ENCODE results near the gene CALU. TPM values are rescaled to one million over a fixed set of nuclear protein-coding genes. Genes with fewer than 3 reads are reported as not detected.

The CALU gene
- total RNA-seq, 1 donor from 2014 or later, result 199 TPM

DNA sequence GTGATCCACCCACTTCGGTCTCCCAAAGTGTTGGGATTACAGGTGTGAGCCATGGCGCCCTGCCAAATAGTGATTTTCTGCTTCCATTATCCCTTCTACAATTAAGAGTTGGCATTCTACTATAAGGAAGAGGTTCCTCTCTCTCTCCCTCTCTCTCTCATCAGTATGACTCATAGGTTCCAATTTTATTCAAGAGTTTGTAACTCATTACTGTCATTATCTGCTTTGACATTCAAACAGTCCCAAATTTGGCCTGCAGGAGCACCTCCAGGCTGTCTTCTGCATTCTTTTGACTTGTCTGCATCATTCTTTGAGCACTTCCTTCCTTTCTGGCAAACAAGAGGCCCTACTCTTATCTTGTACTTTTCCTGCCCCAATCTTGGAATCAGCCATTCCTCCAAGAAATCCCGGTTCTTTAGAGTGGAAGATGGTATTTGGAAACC is 33.2 kb upstream of the CALU start:
- Mint-ChIP-seq H3K4me1 (peaks cover 3% of the 10 kb centered on the region), H3K4me3 (no peak overlapping the region), H3K27me3 (ENCODE audit: low read depth) (peaks cover 2% of the 10 kb centered on the region), H3K9me3 (no peaks in the 10 kb centered on the region), H3K27ac (no peak overlapping the region), H3K36me3 (no peaks in the 10 kb centered on the region)
- no peak for DNase-seq (ENCODE audit: low spot score in 2 of 2, unreplicated experiment in 2 of 2)
- TF ChIP-seq, protein P1, sequence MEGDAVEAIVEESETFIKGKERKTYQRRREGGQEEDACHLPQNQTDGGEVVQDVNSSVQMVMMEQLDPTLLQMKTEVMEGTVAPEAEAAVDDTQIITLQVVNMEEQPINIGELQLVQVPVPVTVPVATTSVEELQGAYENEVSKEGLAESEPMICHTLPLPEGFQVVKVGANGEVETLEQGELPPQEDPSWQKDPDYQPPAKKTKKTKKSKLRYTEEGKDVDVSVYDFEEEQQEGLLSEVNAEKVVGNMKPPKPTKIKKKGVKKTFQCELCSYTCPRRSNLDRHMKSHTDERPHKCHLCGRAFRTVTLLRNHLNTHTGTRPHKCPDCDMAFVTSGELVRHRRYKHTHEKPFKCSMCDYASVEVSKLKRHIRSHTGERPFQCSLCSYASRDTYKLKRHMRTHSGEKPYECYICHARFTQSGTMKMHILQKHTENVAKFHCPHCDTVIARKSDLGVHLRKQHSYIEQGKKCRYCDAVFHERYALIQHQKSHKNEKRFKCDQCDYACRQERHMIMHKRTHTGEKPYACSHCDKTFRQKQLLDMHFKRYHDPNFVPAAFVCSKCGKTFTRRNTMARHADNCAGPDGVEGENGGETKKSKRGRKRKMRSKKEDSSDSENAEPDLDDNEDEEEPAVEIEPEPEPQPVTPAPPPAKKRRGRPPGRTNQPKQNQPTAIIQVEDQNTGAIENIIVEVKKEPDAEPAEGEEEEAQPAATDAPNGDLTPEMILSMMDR (IDR thresholded peaks at IDR 0.05; ENCODE audit: unreplicated experiment), result no peak

DNA sequence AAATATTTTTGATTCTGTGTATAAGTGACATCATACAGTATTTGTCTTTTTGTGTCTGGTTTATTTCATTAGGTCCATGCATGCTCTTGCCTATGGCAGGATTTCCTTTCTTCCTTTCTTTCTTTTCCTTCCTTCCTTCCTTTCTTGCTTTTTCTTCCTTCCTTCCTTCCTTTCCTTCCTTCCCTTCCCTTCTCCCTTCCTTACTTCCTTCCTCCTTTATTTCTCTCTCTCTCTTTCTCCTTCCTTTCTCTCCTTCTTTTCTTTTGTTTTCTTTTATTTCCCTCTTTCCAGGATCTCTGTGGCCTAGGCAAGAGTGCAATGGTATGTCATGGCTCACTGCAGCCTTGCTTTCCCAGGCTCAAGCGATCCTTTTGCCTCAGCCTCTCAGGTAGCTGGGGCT is 31.4 kb upstream of the CALU start:
- TF ChIP-seq, protein P1 (IDR thresholded peaks at IDR 0.05; ENCODE audit: unreplicated experiment), result no peak
- Mint-ChIP-seq H3K4me3 (no peak overlapping the region), H3K36me3 (no peaks in the 10 kb centered on the region), H3K27me3 (ENCODE audit: low read depth) (peaks cover 2% of the 10 kb centered on the region), H3K9me3 (no peaks in the 10 kb centered on the region), H3K4me1 (no peaks in the 10 kb centered on the region), H3K27ac (no peak overlapping the region)
- no peak for DNase-seq (ENCODE audit: low spot score in 2 of 2, unreplicated experiment in 2 of 2)

DNA sequence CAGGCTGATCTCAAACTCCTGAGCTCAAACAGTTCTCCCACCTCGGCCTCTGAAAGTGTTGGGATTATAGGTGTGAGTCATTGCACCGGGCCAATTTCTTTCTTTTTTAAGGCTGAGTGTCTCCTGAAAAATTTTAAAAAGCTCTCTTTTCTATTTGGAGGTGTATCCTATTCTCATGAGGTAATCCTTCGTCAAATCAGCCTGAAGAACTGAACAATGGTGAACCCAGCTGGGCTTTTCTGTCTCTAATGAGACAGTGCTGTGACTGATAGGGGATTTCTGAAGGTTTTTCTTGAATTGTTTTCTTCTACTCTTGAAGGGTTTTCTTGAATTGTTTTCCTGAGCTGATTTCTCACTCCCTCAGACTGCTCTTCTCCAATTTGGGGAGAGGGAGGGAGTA is 30.9 kb upstream of the CALU start:
- Mint-ChIP-seq H3K36me3 (no peaks in the 10 kb centered on the region), H3K27ac (no peak overlapping the region), H3K4me3 (no peak overlapping the region)

DNA sequence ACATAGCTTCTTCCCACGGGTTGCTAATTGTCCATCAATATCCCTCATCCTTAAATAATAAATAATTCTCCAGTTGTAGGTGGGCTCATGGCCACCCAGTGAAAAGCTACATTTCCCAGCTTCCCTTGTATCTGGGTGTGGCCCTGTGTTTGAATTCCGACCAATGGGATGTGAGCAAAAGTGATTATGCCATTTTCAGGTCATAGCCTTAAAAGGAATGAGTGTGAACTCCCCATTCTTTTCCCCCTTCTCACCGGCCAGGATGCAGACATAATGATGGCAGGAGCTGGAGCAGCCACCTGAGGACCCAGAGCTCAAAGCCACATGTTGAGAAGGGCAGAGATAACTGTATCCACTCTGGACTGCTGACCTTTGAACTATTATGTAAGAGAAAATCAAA is 30.3 kb upstream of the CALU start:
- Mint-ChIP-seq H3K36me3 (no peaks in the 10 kb centered on the region), H3K27me3 (ENCODE audit: low read depth) (peaks cover 2% of the 10 kb centered on the region), H3K9me3 (no peaks in the 10 kb centered on the region), H3K4me1 (no peaks in the 10 kb centered on the region), H3K4me3 (no peak overlapping the region), H3K27ac (no peak overlapping the region)
- DNase-seq (ENCODE audit: low spot score in 2 of 2, unreplicated experiment in 2 of 2), result no peak
- TF ChIP-seq, protein P1 (IDR thresholded peaks at IDR 0.05; ENCODE audit: unreplicated experiment), result no peak

More for the DNA sequence above, 30.9 kb upstream of the CALU start:
- no peak for DNase-seq (ENCODE audit: low spot score in 2 of 2, unreplicated experiment in 2 of 2)
- no peaks in the 10 kb centered on the region for H3K9me3 Mint-ChIP-seq
- no peaks in the 10 kb centered on the region for H3K4me1 Mint-ChIP-seq
- TF ChIP-seq, protein P1 (IDR thresholded peaks at IDR 0.05; ENCODE audit: unreplicated experiment), result no peak
- H3K27me3 Mint-ChIP-seq (ENCODE audit: low read depth), result peaks cover 2% of the 10 kb centered on the region

DNA sequence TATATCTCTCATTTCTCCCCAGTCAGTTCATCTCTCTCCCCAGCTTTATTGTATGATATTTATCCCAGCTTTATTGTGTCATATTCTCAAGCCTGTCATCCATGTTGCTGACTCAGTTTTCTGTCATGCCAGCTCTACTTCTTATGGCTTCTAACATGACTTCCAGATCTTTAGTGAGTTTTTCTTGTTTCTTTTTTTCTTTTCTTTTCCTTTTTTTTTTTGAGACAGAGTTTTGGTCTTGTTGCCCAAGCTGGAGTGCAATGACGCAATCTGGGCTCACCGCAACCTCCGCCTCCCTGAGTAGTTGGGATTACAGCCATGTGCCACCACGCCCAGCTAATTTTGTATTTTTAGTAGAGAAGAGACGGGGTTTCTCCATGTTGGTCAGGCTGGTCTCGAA is 28.7 kb upstream of the CALU start:
- H3K4me3 Mint-ChIP-seq, result no peak overlapping the region

More for the DNA sequence above, 28.7 kb upstream of the CALU start:
- Mint-ChIP-seq H3K27me3 (ENCODE audit: low read depth) (peaks cover 4% of the 10 kb centered on the region), H3K9me3 (no peaks in the 10 kb centered on the region), H3K4me1 (peaks cover 4% of the 10 kb centered on the region), H3K36me3 (no peaks in the 10 kb centered on the region), H3K27ac (no peak overlapping the region)
- no peak for DNase-seq (ENCODE audit: low spot score in 2 of 2, unreplicated experiment in 2 of 2)
- TF ChIP-seq, protein P1 (IDR thresholded peaks at IDR 0.05; ENCODE audit: unreplicated experiment), result no peak
